Upper lobe of left lung (tissue), 6 donors: Measurements from ENCODE around the gene RIC8A. TPM values are rescaled to one million over a fixed set of nuclear protein-coding genes. Genes with fewer than 3 reads are reported as not detected.
"Not testable (repeated sequence)": the region's sequence is repeated elsewhere in the genome, so short reads cannot be mapped to it uniquely, and the experiment has no call there.

Experiments used
- ATAC-seq, 2 donors: fragments of 200-7000 bp; cut with Tn5 transposase; one replicate each; pipeline ENCODE4 v1.9.1; 2022; ENCODE audit warnings: mild to moderate bottlenecking in 2 of 2, moderate library complexity in 2 of 2; ENCODE audit not compliant: low FRiP score in 2 of 2
- DNase-seq, 2 donors: peaks; one replicate each; pipeline ENCODE4 v3.0.0-alpha.2; 2019 to 2020
- H3K27ac ChIP-seq, 4 donors: fragments of 200-600 bp; sonication (generic); one replicate each; pipeline ENCODE4 v1.5.1; 2016 to 2019
- H3K27me3 ChIP-seq, 4 donors: fragments of 200-600 bp; sonication (generic); one replicate each; pipeline ENCODE4 v1.5.1; 2017 to 2019
- H3K36me3 ChIP-seq, 4 donors: fragments of 200-600 bp; sonication (generic); one replicate each; pipeline ENCODE4 v1.5.1; 2016 to 2019
- H3K4me1 ChIP-seq, 4 donors: fragments of 200-600 bp; sonication (generic); one replicate each; pipeline ENCODE4 v1.5.1; 2018 to 2019
- H3K4me3 ChIP-seq, 4 donors: fragments of 200-600 bp; sonication (generic); one replicate each; pipeline ENCODE4 v1.5.1; 2017 to 2019; ENCODE audit warnings: mild to moderate bottlenecking in 2 of 4, moderate library complexity in 1 of 4
- H3K9me3 ChIP-seq, 4 donors: fragments of 200-600 bp; sonication (generic); one replicate each; pipeline ENCODE4 v1.5.1; 2018 to 2019
- EP300 ChIP-seq, 4 donors: sonication (generic); formaldehyde crosslinking; IDR thresholded peaks; one replicate each; pipeline ENCODE4 v1.5.1; 2017; ENCODE audit warnings: antibody characterized with exemption in 4 of 4, control low read depth in 2 of 4
- POLR2A ChIP-seq, 4 donors: fragments of 450-650 bp; IDR thresholded peaks; one replicate each; pipeline ENCODE4 v1.5.1; 2016 to 2017; ENCODE audit warnings: antibody characterized with exemption in 4 of 4, mild to moderate bottlenecking in 2 of 4
- POLR2AphosphoS5 ChIP-seq, 2 donors: sonication (generic); formaldehyde crosslinking; IDR thresholded peaks; one replicate each; pipeline ENCODE4 v1.5.1; 2017; ENCODE audit warnings: antibody characterized with exemption in 2 of 2
- WGBS, 2 donors: methylation state at CpG; one replicate each; pipeline ENCODE4 v1.1.5; 2017 to 2018; 5-methylcytosine and 5-hydroxymethylcytosine counted together
- total RNA-seq, 6 donors: library from RNA; depleted of rRNA in 4 of 6; stranded (reverse); fragments of >200 nt in 4 of 6; gene quantifications; one replicate each; pipeline versions ENCODE4 v1.1.0 to v1.2.1, GENCODE V29; 2016 to 2021
- TF ChIP-seq, protein P1 (sequence below), 6 experiments: fragments of 450-650 bp in 4 of 6; fragments of 200-600 bp in 2 of 6; sonication (generic) in 2 of 6; IDR thresholded peaks; one replicate each; pipeline ENCODE4 v1.5.1; 2016 to 2019; ENCODE audit warnings: antibody characterized with exemption in 6 of 6
- donor health status: DM: no; HTN: no; CAD: no; lungs with moderate emphysema.
- donor health status: DM: no; HTN: yes; CAD: no; lungs with severe emphysema.

RIC8A gene
- total RNA-seq, 6 donors from 2014 or later: 65.9 to 135 (median 105) TPM

DNA sequence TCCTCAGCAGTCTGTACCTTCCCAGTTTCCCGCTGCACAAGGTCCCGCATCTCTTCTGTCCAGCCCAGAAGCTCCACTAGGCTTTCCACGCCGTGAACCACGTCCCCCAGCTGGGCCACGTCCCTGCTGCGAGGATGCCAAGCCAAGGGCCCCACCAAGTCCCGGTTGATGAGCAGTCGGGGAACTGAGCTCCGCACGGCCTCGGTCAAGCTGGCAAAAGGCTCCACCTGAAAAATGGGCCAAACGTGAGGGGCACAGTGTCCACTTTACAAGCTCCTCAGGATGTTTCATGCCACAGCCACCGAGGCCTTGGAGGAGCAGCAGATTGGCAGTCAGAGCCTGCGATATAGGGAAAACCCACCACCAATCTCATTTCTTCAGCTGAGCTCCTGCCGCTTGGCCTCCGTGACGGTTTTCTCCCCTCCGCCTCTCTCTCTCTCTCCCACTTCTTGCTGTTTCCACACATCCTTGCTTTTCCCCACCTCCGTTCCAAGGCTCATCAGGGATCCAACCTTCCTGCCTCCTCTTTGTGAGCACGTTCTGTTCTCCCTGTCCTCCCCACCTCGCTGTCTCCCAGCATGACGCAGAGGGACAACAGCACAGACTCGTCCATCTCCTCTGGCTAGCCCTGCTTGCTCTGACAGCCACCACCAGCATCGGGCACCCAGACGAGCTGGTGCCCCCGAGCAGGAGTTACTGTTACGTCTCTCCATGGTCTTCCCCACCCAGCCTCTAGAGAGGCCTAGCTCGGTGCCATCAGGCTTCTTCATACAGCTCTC lies 11.5 kb downstream of the RIC8A start:
- Histone ChIP-seq H3K4me1 (no peaks in the 10 kb centered on the region), H3K9me3 (no peaks in the 10 kb centered on the region), H3K36me3 (peaks cover 6 to 37% (median 21%) of the 10 kb centered on the region in 4 donors), H3K27ac (no peak overlapping the region), H3K4me3 (no peak overlapping the region), H3K27me3 (no peaks in the 10 kb centered on the region)
- peak; percentile 9 to 62 for DNase-seq
- no peak for TF ChIP-seq EP300 (IDR thresholded peaks at IDR 0.05)
- TF ChIP-seq, protein P1, sequence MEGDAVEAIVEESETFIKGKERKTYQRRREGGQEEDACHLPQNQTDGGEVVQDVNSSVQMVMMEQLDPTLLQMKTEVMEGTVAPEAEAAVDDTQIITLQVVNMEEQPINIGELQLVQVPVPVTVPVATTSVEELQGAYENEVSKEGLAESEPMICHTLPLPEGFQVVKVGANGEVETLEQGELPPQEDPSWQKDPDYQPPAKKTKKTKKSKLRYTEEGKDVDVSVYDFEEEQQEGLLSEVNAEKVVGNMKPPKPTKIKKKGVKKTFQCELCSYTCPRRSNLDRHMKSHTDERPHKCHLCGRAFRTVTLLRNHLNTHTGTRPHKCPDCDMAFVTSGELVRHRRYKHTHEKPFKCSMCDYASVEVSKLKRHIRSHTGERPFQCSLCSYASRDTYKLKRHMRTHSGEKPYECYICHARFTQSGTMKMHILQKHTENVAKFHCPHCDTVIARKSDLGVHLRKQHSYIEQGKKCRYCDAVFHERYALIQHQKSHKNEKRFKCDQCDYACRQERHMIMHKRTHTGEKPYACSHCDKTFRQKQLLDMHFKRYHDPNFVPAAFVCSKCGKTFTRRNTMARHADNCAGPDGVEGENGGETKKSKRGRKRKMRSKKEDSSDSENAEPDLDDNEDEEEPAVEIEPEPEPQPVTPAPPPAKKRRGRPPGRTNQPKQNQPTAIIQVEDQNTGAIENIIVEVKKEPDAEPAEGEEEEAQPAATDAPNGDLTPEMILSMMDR (IDR thresholded peaks at IDR 0.05): no peak
- no peak for TF ChIP-seq POLR2AphosphoS5 (IDR thresholded peaks at IDR 0.05)
- no peak for TF ChIP-seq POLR2A (IDR thresholded peaks at IDR 0.05)
- no peak for ATAC-seq
- 91 to 94% methylated on average over 29 of the region's 29 CpGs for WGBS, 2 donors

DNA sequence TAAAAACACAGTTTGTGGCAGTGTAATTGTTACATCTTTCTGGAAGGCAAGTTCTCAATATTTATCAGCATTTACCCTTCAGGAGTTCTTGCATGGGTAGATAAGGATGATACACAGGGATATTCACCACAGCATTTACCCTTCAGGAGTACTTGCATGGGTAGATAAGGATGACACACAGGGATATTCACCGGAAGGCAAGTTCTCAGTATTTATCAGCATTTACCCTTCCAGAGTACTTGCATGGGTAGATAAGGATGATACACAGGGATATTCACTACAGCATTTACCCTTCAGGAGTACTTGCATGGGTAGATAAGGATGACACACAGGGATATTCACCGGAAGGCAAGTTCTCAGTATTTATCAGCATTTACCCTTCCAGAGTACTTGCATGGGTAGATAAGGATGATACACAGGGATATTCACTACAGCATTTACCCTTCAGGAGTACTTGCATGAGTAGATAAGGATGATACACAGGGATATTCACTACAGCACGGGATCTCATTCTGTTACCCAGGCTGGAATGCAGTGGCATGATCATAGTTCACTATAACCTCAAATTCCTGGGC lies 13.2 kb downstream of the RIC8A start:
- not testable (repeated sequence) for H3K27me3 ChIP-seq, H3K4me3 ChIP-seq, H3K27ac ChIP-seq, H3K9me3 ChIP-seq, DNase-seq, ATAC-seq, H3K4me1 ChIP-seq
- WGBS, 2 donors: 87 to 98% methylated on average over 3 of the region's 3 CpGs
- H3K36me3 ChIP-seq: peaks cover 0 to 23% (median 5%) of the 10 kb centered on the region in 4 donors

DNA sequence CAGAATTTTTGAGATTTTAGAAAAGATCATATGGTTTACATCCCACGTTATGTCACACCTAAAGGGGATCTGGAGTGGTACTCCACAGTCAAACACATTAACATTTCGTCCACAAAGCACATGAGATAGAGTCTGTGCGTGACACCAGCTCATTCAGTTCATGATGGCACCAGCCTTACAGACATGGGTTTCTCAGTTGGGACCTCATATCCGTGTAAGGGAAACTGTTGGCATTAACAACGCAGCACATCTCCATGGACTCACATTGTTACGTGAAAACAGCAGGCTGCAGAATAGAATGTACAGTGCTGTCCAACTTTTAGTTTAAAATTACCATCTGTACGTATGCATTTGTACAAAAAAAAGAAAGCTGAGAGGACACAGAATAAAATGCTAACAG lies 14.0 kb downstream of the RIC8A start:
- Histone ChIP-seq H3K4me3 (no peak overlapping the region), H3K4me1 (peaks cover 0 to 3% (median 0%) of the 10 kb centered on the region in 4 donors), H3K9me3 (no peaks in the 10 kb centered on the region), H3K27me3 (no peaks in the 10 kb centered on the region), H3K36me3 (peaks cover 0 to 16% (median 3%) of the 10 kb centered on the region in 4 donors), H3K27ac (no peak overlapping the region)
- ATAC-seq (no peak), DNase-seq (no peak)
- WGBS, 2 donors: 93 to 95% methylated on average over 7 of the region's 7 CpGs
- no peak for TF ChIP-seq POLR2A (IDR thresholded peaks at IDR 0.05)
- TF ChIP-seq POLR2AphosphoS5 (IDR thresholded peaks at IDR 0.05): no peak
- no peak for TF ChIP-seq EP300 (IDR thresholded peaks at IDR 0.05)
- TF ChIP-seq, protein P1 (IDR thresholded peaks at IDR 0.05): no peak

DNA sequence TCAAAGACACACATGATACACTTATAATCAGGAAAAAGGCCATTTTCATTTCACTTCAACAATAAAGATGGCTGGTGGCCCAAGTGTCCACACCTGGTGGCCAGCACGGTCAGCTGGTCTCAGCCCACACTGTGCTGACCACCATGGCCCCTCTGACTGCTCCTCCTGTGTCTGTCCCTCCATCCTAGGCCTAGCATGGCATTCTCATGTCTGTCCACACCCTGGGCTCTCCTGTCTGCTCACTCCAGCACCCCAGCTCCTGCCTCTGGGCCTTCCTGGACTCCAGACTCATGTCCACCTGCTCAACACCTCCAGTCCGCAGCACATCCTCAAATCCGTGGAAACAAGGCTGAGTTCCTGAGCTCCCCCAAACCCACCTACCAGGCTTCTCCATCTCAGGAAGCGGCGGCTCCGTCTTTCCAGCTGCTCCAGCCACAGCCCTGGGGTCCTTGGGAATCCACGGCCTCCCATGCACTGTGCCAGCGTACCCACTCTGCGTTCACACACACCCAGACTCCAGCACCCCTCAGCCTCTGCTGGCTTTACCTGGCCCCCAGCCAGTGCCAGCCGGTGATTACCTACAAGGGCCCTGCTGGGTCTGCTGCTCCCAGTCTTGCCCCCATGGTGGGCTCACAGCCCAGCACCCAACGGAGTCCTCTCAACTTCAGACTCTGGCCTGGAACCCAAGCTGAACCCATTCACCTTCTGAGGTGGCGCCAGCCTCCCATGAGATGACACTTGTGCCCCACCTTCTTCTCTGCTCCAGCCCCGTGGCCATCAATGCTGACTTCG lies 14.7 kb downstream of the RIC8A start:
- H3K27me3 ChIP-seq: no peaks in the 10 kb centered on the region
- H3K9me3 ChIP-seq: no peaks in the 10 kb centered on the region
- WGBS, 2 donors: 92 to 96% methylated on average over 13 to 14 of the region's 14 CpGs
- H3K4me3 ChIP-seq: no peak overlapping the region
- H3K27ac ChIP-seq: no peak overlapping the region
- H3K36me3 ChIP-seq: peaks cover 0 to 16% (median 3%) of the 10 kb centered on the region in 4 donors
- ATAC-seq: no peak
- TF ChIP-seq POLR2A (IDR thresholded peaks at IDR 0.05) (no peak), POLR2AphosphoS5 (IDR thresholded peaks at IDR 0.05) (no peak), EP300 (IDR thresholded peaks at IDR 0.05) (no peak)
- TF ChIP-seq, protein P1 (IDR thresholded peaks at IDR 0.05): no peak
- peak in 1 of 2 donors; percentile 19 for DNase-seq
- H3K4me1 ChIP-seq: peaks cover 0 to 3% (median 0%) of the 10 kb centered on the region in 4 donors
